ENCODE measurements around the gene CYP51A1. TPM values are rescaled to one million over a fixed set of nuclear protein-coding genes. Genes with fewer than 3 reads are reported as not detected.

Gene CYP51A1
- total and polyA plus RNA-seq, 2 of the 13 experiments (the other 11 are each of a cell fraction or from before 2014, with no cell fraction given), result 15.4 to 260 TPM

DNA sequence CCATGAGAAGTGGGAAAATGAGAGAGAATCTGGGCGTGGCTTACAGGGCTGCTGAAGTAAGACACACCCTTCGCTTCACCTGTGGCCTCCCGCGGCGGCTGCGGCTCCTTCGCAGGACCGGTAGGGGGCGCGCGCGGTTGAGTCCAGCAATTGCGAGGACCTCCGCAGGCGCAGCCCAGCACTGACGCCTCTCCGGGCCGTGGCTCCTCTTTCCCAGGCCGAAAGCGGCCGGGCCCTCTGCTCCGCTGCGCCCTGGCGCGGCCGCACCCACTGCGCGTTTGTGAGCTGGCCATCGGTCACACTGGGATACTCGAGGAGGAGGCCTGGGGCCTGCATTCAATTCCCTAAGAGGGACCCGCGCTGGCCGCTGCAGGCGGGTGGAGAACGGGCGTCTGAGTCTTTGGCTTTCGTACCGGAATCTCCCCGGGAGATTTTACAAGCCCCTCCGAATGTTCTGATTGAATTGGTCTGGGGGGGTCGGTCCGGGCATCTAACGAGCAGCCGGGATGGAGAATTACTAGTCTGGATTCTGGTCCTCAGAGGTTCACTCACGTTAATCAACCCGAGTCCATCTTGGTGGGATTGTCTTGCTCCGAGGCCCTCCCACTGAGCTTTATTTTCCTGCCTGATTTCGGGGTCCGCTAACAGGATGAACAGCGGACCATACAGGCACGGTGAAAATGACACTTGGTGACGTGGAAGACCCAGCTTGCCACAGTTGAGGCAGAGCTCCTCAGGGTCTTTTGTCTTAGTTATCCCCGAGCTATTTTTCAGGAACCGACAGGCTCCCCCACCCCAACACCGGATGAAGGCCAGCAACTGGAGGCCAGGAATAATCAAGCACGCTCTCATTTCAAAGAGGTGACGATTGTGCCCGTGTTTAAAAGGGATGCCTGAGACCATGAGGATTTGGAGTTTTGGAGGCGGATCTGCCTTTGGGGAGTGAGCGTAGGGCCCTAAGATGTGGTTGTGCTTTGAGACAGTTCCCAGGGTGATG is 44.9 kb upstream of the CYP51A1 start, which contains the start of gene LRRD1:
Gene LRRD1, minus strand, starts transcription at position 215 of the 997 bp plus-strand sequence. CDS start 13,940 bp downstream, outside the sequence.
- FAIRE-seq (peak; percentile 71), DNase-seq (ENCODE audit: low spot score) (peak; percentile 83), ATAC-seq (peak; percentile 99)
- POLR2A ChIA-PET, result interaction anchor here (1.0 to 1.2 kb wide), 3 partner anchors 45 to 269 kb away, joined by 4 to 6 read pairs (median 4); partner anchors contain the start of genes ANKIB1, CYP51A1, GATAD1 and KRIT1
- H2AFZ ChIP-seq (ENCODE audit: low read length), result peak within 1 kb of the TSS; percentile 87
- BruUV-seq (replicated peaks), result no TSS peak
- WGBS (ENCODE audit: low lambda C conversion rate), result 51% methylated on average over 28 of the region's 60 CpGs
- H3K9ac ChIP-seq (ENCODE audit: insufficient read depth, low read depth, low read length), result peak within 1 kb of the TSS; percentile 73
- CTCF ChIA-PET (ENCODE audit: low intra/inter-chr PET ratio, low total read pairs), result interaction anchor here (1.3 kb wide), 2 partner anchors 46 to 268 kb away, joined by 4 to 5 read pairs; partner anchors contain the start of gene GATAD1
- H3K9me3 ChIP-seq (ENCODE audit: low read length), result no peaks in the 10 kb centered on the region
- in situ Hi-C loops (cut with HindIII; ENCODE audit: extremely low pct_ligation_motif_present, low pct_unique_long_range_greater_than_20kb), result no loop called here
- H3K4me1 ChIP-seq (ENCODE audit: insufficient read depth, low read length), result peaks cover 6% of the 10 kb centered on the region; the same call in 1 of the 2 replicates
- intact Hi-C loops (cut with micrococcal nuclease; ENCODE audit: unreplicated experiment), result loop anchor here (5.0 kb wide), 1 partner anchor 268 kb away; the partner anchor contains the start of gene GATAD1
- H3K36me3 ChIP-seq (replicated peaks in 1 of 2; ENCODE audit: control insufficient read depth in 1 of 2, insufficient read depth in 2 of 2, low read length in 2 of 2), result no peaks in the 10 kb centered on the region
- H3K4me2 ChIP-seq (ENCODE audit: low read depth, low read length), result peak within 1 kb of the TSS; percentile 87
- H3K79me2 ChIP-seq (ENCODE audit: insufficient read depth, low read length), result no peaks in the 10 kb centered on the region
- H3K27me3 ChIP-seq (ENCODE audit: control insufficient read depth in 1 of 2, insufficient read depth in 2 of 2, low read length in 2 of 2), result no peaks in the 10 kb centered on the region
- H3K27ac ChIP-seq (ENCODE audit: extremely low read length, insufficient read depth, low read length), result no peak within 1 kb of the TSS
- no peaks in the 10 kb centered on the region for H4K20me1 ChIP-seq (ENCODE audit: insufficient read depth, low read length)
- H3K4me3 ChIP-seq (replicated peaks in 1 of 3; ENCODE audit: insufficient read depth in 1 of 3, low read depth in 2 of 3, low read length in 3 of 3), result peak within 1 kb of the TSS; percentile 58 to 83 (median 62); a peak in 5 of 6 replicates
- no peak for TF ChIP-seq SCMH1 (CRISPR knock-in tag; IDR thresholded peaks at IDR 0.05; ENCODE audit: borderline replicate concordance)
- TF ChIP-seq, protein P1, sequence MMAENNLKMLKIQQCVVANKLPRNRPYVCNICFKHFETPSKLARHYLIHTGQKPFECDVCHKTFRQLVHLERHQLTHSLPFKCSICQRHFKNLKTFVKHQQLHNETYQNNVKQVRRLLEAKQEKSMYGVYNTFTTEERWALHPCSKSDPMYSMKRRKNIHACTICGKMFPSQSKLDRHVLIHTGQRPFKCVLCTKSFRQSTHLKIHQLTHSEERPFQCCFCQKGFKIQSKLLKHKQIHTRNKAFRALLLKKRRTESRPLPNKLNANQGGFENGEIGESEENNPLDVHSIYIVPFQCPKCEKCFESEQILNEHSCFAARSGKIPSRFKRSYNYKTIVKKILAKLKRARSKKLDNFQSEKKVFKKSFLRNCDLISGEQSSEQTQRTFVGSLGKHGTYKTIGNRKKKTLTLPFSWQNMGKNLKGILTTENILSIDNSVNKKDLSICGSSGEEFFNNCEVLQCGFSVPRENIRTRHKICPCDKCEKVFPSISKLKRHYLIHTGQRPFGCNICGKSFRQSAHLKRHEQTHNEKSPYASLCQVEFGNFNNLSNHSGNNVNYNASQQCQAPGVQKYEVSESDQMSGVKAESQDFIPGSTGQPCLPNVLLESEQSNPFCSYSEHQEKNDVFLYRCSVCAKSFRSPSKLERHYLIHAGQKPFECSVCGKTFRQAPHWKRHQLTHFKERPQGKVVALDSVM (CRISPR knock-in tag; IDR thresholded peaks at IDR 0.05), result peak; percentile 43; the same call in 1 of the 2 replicates
- TF ChIP-seq, protein P2, sequence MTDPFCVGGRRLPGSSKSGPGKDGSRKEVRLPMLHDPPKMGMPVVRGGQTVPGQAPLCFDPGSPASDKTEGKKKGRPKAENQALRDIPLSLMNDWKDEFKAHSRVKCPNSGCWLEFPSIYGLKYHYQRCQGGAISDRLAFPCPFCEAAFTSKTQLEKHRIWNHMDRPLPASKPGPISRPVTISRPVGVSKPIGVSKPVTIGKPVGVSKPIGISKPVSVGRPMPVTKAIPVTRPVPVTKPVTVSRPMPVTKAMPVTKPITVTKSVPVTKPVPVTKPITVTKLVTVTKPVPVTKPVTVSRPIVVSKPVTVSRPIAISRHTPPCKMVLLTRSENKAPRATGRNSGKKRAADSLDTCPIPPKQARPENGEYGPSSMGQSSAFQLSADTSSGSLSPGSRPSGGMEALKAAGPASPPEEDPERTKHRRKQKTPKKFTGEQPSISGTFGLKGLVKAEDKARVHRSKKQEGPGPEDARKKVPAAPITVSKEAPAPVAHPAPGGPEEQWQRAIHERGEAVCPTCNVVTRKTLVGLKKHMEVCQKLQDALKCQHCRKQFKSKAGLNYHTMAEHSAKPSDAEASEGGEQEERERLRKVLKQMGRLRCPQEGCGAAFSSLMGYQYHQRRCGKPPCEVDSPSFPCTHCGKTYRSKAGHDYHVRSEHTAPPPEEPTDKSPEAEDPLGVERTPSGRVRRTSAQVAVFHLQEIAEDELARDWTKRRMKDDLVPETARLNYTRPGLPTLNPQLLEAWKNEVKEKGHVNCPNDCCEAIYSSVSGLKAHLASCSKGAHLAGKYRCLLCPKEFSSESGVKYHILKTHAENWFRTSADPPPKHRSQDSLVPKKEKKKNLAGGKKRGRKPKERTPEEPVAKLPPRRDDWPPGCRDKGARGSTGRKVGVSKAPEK (CRISPR knock-in tag; IDR thresholded peaks at IDR 0.05; ENCODE audit: borderline replicate concordance), result no peak
- no peak for TF ChIP-seq MAF1 (CRISPR knock-in tag; IDR thresholded peaks at IDR 0.05; ENCODE audit: borderline replicate concordance)
- TF ChIP-seq ZNF121 (CRISPR knock-in tag; IDR thresholded peaks at IDR 0.05), result no peak
- no peak for TF ChIP-seq DNMT3B (CRISPR knock-in tag; conservative IDR thresholded peaks at IDR 0.05)
- TF ChIP-seq KLF9 (CRISPR knock-in tag; IDR thresholded peaks at IDR 0.05; ENCODE audit: low read depth), result no peak
- TF ChIP-seq JARID2 (CRISPR knock-in tag; IDR thresholded peaks at IDR 0.05; ENCODE audit: insufficient replicate concordance), result no peak
- no peak for TF ChIP-seq NAIF1 (CRISPR knock-in tag; IDR thresholded peaks at IDR 0.05; ENCODE audit: borderline replicate concordance)
- TF ChIP-seq HES4 (CRISPR knock-in tag; IDR thresholded peaks at IDR 0.05; ENCODE audit: borderline replicate concordance), result no peak
- TF ChIP-seq HMG20A (CRISPR knock-in tag; IDR thresholded peaks at IDR 0.05; ENCODE audit: borderline replicate concordance), result 0 out of 2 replicates have a peak, but pooled peaks have one; percentile 19
- TF ChIP-seq, protein P3, sequence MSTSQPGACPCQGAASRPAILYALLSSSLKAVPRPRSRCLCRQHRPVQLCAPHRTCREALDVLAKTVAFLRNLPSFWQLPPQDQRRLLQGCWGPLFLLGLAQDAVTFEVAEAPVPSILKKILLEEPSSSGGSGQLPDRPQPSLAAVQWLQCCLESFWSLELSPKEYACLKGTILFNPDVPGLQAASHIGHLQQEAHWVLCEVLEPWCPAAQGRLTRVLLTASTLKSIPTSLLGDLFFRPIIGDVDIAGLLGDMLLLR (CRISPR knock-in tag; IDR thresholded peaks at IDR 0.05), result no peak
- no peak for TF ChIP-seq ZNF343 (CRISPR knock-in tag; IDR thresholded peaks at IDR 0.05)
- no peak for TF ChIP-seq EED (CRISPR knock-in tag; IDR thresholded peaks at IDR 0.05)

Measured in HepG2 (cell line).